HG02884 (cell line): Measurements from ENCODE around the gene RPL3.
A peak's percentile ranks its signal among the peaks of the same experiment; 100 is the strongest.
"Not testable (repeated sequence)": the region's sequence is repeated elsewhere in the genome, so short reads cannot be mapped to it uniquely, and the experiment has no call there.

Experiments
- ATAC-seq: cut with Tn5 transposase; IDR thresholded peaks from one replicate; pipeline ENCODE4 v1.9.1; 2021; ENCODE audit warnings: mild to moderate bottlenecking, moderate library complexity; ENCODE audit not compliant: unreplicated experiment

Gene RPL3

GRCh38 chr22:39319284-39320022 is at the start of gene RPL3:
TSS of gene RPL3 (minus strand) at chr22:39319623. CDS start at chr22:39319597, 26 bp downstream.
- peak; percentile 72 for ATAC-seq

GRCh38 chr22:39369186-39369585 is 49.8 kb upstream of the RPL3 start:
- no peak for ATAC-seq

DNA sequence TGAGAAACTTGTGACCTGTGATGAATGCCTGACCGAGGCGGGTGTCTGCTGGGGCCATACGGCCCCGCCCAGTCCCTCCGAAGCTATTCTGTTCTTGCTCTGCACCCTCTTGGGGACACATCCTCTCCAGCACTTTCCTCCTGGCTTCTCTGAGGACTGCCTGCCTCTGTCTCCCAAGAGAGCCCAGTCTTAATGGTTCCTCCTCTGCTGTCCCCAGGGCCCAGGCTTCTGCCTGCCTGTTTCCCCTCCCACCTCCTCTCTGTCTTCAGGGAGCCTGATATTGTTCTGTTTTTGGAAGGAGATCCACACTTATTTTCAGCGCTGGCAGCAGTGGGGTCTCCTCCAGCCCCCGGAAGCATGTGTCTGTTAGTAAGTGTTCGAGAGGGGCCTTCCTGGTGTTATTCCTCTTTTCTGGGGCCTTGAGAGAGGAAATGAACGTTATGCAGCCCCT is 49.1 kb upstream of the RPL3 start:
- ATAC-seq = no peak

- no peak for ATAC-seq
Measured at GRCh38 chr22:39367035-39367434, 47.6 kb upstream of the RPL3 start.

GRCh38 chr22:39365492-39365780 is 46.0 kb upstream of the RPL3 start:
- ATAC-seq = no peak

GRCh38 chr22:39364714-39365491 is 45.5 kb upstream of the RPL3 start:
- ATAC-seq = no peak

GRCh38 chr22:39363751-39364515 is 44.5 kb upstream of the RPL3 start:
- no peak for ATAC-seq

GRCh38 chr22:39362932-39363331 is 43.5 kb upstream of the RPL3 start:
- ATAC-seq = no peak

- no peak for ATAC-seq
Measured at GRCh38 chr22:39362271-39362670, 42.8 kb upstream of the RPL3 start.

- no peak for ATAC-seq
Measured at GRCh38 chr22:39361496-39361895, 42.1 kb upstream of the RPL3 start.

- no peak for ATAC-seq
Measured at GRCh38 chr22:39360674-39361413, 41.4 kb upstream of the RPL3 start.

DNA sequence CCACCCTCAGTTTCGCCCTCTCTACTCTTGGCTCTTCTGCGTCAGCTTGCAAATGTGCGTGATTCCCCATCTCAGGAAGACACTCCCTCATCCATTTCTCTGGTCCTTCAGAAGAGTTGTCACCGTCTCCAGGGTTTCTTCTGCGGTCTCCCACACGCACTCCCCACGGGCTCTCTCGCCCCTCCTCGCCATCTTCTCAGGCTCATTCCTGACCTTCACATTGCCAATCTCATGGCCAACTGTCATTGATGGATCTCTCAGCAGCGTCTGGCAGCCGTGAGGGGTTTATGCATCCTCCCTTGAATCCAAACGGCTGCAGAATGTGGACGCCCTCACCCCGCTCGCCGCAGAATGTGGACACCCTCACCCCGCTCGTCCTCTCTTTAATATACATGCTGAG is 40.8 kb upstream of the RPL3 start:
- ATAC-seq = no peak

DNA sequence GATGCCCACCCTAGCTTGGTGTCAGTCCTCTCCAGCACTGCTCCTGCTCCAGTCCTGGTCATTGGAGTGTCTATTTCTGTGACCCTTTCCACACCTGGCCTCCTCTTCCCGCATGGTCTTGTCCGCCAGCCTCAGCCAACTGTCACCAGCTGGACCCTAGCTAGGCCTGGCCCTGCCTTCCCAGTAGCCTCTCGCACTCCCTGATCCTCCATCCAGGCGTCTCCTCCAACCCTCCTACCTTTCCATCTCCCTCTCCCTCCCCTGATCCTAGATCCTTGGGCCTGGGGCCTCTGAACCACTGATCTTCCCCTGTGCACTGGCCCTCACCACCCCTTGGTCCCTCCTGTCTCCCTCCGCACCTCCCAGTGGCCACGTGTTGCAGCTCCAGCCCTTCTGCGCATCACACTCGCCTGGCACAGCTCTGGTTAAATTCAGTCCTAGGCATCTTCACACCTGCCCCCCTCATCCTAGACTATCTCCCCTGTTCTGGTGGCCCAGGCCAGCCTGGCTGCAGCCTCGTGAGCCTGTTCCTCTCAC is 40.3 kb upstream of the RPL3 start:
- no peak for ATAC-seq

- not testable (repeated sequence) for ATAC-seq
Measured at GRCh38 chr22:39358197-39358596, 38.8 kb upstream of the RPL3 start.

GRCh38 chr22:39357110-39358108 is 38.0 kb upstream of the RPL3 start:
- not testable (repeated sequence) for ATAC-seq

DNA sequence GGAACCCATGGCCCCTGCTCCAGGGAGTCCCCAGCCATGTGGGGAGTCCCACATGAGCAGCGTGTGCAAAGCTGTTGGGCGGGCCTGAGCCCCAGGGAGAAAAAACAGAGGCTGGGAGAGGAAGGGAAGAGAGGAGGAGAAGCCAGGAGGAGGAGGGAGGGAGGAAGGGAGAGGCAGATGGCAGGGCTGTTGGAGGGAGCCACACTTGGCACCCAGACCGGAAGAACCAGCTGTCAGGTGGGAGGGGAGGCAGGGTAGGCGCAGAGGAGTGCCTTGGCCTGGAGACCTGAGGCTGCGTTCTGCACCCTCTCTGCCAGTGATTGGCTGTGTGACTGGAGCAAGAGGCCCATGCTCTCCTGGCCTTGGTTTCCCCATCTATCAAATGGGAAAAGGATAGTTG is 37.0 kb upstream of the RPL3 start:
- ATAC-seq = no peak

- ATAC-seq = not testable (repeated sequence)
Measured at GRCh38 chr22:39355805-39356204, 36.4 kb upstream of the RPL3 start.

DNA sequence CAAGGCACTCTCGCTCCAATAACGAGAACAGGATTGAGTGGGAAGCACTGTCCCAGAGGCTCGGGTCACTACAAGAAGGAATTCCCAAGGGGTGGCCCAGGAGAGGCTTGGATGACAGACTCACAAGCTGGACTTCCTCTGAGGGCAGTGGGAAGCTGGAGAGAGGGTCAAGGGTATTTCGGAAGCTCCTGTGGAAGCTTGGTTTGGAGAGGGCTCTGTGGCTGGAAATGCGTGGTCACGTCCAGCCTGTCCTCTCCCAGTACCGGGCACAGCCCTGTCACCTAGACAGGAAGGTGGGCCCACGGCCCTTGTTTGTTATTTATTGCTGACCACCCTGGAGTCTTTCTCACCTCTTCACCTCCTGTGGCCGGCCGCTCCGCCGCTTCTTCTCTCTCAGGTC is 35.7 kb upstream of the RPL3 start:
- no peak for ATAC-seq

DNA sequence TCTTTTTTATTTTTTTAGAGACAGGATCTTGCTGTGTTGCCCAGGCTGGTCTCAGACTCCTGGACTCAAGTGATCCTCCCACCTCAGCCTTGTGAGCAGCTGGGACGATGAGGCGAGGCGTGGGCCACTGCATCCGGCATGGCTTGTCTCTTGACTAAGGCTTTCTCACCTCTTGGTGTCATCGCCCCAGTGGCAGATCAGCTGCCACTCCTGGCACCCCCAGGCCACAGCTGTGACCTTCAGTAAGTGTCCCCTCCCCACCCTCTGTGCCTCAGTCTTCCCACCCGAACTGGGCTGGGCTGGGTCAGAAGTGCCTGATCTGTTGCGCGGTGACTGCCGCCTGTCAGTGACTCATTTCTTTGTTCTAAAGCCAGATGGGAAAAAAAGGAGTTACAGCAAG is 33.9 kb upstream of the RPL3 start:
- ATAC-seq = no peak
